Endothelial cell of umbilical vein (primary cell): ENCODE data around the gene PTGR3. TPM values are rescaled to one million over a fixed set of nuclear protein-coding genes. Genes with fewer than 3 reads are reported as not detected.

Source experiments
- BruUV-seq: library from RNA; stranded (reverse); fragments of 400-500 nt; replicated peaks from 2 replicates; lab custom pipeline; 2021; lab: Mats Ljungman, UMichigan
- CTCF ChIA-PET: fragments of 300-600, 350-600 bp; sonication (Branson Sonifier 250); formaldehyde crosslinking; loops from one replicate; lab custom pipeline; 2021; ENCODE audit warnings: antibody characterized with exemption, inconsistent platforms; lab: Charles Lee
- POLR2A ChIA-PET: fragments of 300-600, 350-600 bp; sonication (Branson Sonifier 250); formaldehyde crosslinking; loops from one replicate; lab custom pipeline; 2021; ENCODE audit warnings: antibody characterized with exemption, inconsistent platforms; lab: Charles Lee
- DNase-seq: peaks from one replicate; pipeline ENCODE4 v3.0.0-alpha.2; 2011; ENCODE audit warnings: low read depth, low spot score
- FAIRE-seq: peaks from 2 replicates; lab custom pipeline; 2011; peaks lifted over from hg19 to GRCh38; lab: Jason Lieb, UNC
- H2AFZ ChIP-seq: 2 replicates; pipeline ENCODE4 v1.6.0; 2012; ENCODE audit warnings: low read depth, low read length, control low read depth, inconsistent platforms
- H3K27ac ChIP-seq: 2 replicates; pipeline ENCODE4 v1.5.1; 2011; ENCODE audit warnings: low read depth, mild to moderate bottlenecking, control low read depth, low read length, moderate library complexity; ENCODE audit not compliant: insufficient read depth
- H3K27me3 ChIP-seq, 2 experiments: 2 replicates each; pipeline versions ENCODE4 v1.6.0 to v1.6.1; 2011; ENCODE audit warnings: low read length in 2 of 2, mixed read lengths in 1 of 2; ENCODE audit not compliant: control insufficient read depth in 2 of 2, insufficient read depth in 2 of 2
- H3K36me3 ChIP-seq, 2 experiments: 2 replicates in 1 of 2; 3 replicates in 1 of 2; pipeline ENCODE4 v1.5.1; 2011; ENCODE audit warnings: low read length in 2 of 2, mild to moderate bottlenecking in 1 of 2, moderate library complexity in 1 of 2; ENCODE audit not compliant: control insufficient read depth in 2 of 2, insufficient read depth in 2 of 2; ENCODE audit errors: extremely low read depth in 1 of 2
- H3K4me1 ChIP-seq: 3 replicates; pipeline ENCODE4 v1.5.1; 2011; ENCODE audit warnings: mild to moderate bottlenecking, low read length; ENCODE audit not compliant: control insufficient read depth, insufficient read depth; ENCODE audit errors: extremely low read depth
- H3K4me2 ChIP-seq: 2 replicates; pipeline ENCODE4 v1.6.1; 2011; ENCODE audit warnings: low read length, control low read depth, mixed read lengths; ENCODE audit not compliant: insufficient read depth
- H3K4me3 ChIP-seq, 3 experiments: fragments of 200-600 bp in 1 of 3; sonication (generic), shearing (Covaris generic) in 1 of 3; replicated peaks in 1 of 3; 2 replicates each; pipeline ENCODE4 v1.5.1; 2011 to 2016; ENCODE audit warnings: control low read depth in 3 of 3, low read length in 3 of 3, mild to moderate bottlenecking in 2 of 3, inconsistent platforms in 1 of 3, low read depth in 1 of 3, moderate library complexity in 1 of 3; ENCODE audit not compliant: insufficient read depth in 1 of 3
- H3K79me2 ChIP-seq: 2 replicates; pipeline ENCODE4 v1.6.0; 2012; ENCODE audit warnings: low read length, inconsistent platforms; ENCODE audit not compliant: control insufficient read depth, insufficient read depth
- H3K9ac ChIP-seq: replicated peaks from 2 replicates; pipeline ENCODE3; 2011; ENCODE audit warnings: low read length, control low read depth; ENCODE audit not compliant: insufficient read depth; ENCODE audit errors: extremely low read depth
- H3K9me1 ChIP-seq: replicated peaks from 3 replicates; pipeline ENCODE4 v1.6.0; 2011; ENCODE audit warnings: mild to moderate bottlenecking, low read length; ENCODE audit not compliant: control insufficient read depth, insufficient read depth; ENCODE audit errors: extremely low read depth
- H3K9me3 ChIP-seq: replicated peaks from 2 replicates; pipeline ENCODE4 v1.5.1; 2012; ENCODE audit warnings: low read length, inconsistent platforms; ENCODE audit not compliant: control insufficient read depth, insufficient read depth
- H4K20me1 ChIP-seq: replicated peaks from 2 replicates; pipeline ENCODE3; 2011; ENCODE audit warnings: mild to moderate bottlenecking, low read length; ENCODE audit not compliant: control insufficient read depth, insufficient read depth; ENCODE audit errors: extremely low read depth
- CTCF ChIP-seq, 2 donors: IDR thresholded peaks; 1 replicate in 1 of 2; 2 replicates in 1 of 2; pipeline ENCODE4 v1.5.1; 2011; ENCODE audit warnings: low read length in 2 of 2, mild to moderate bottlenecking in 2 of 2, moderate library complexity in 2 of 2, control low read depth in 1 of 2, inconsistent platforms in 1 of 2, low read depth in 1 of 2; ENCODE audit not compliant: insufficient read depth in 1 of 2; ENCODE audit errors: extremely low read depth in 1 of 2
- EZH2 ChIP-seq: IDR thresholded peaks from 2 replicates; pipeline ENCODE4 v1.6.1; 2012; ENCODE audit warnings: borderline replicate concordance, low read depth, mild to moderate bottlenecking, moderate library complexity, low read length, inconsistent platforms; ENCODE audit not compliant: severe bottlenecking
- FOS ChIP-seq: IDR thresholded peaks from 2 replicates; pipeline ENCODE4 v1.6.1; 2011; ENCODE audit warnings: mild to moderate bottlenecking, low read length, moderate library complexity, borderline replicate concordance; ENCODE audit not compliant: insufficient read depth
- GATA2 ChIP-seq: IDR thresholded peaks from 2 replicates; pipeline ENCODE4 v1.7.0; 2011; ENCODE audit warnings: low read depth, mild to moderate bottlenecking, moderate library complexity, mixed read lengths, low read length; ENCODE audit not compliant: insufficient read length, insufficient read depth
- JUN ChIP-seq: IDR thresholded peaks from 2 replicates; pipeline ENCODE4 v1.6.1; 2011; ENCODE audit warnings: borderline replicate concordance, low read depth; ENCODE audit not compliant: insufficient read length, insufficient read depth
- MYC ChIP-seq: IDR thresholded peaks from one replicate; pipeline ENCODE4 v1.6.1; 2011; ENCODE audit warnings: mild to moderate bottlenecking, low read depth, low read length
- POLR2A ChIP-seq: IDR thresholded peaks from 2 replicates; pipeline ENCODE4 v1.6.1; 2012; ENCODE audit warnings: low read depth, mild to moderate bottlenecking, control low read depth, low read length
- POLR2AphosphoS5 ChIP-seq: IDR thresholded peaks from 2 replicates; pipeline ENCODE4 v1.6.1; 2012; ENCODE audit warnings: low read depth, mild to moderate bottlenecking, control low read depth, low read length, moderate library complexity; ENCODE audit not compliant: insufficient read depth
- dilution Hi-C: fragments of 300-500 bp; cut with MboI; formaldehyde crosslinking; loops from one replicate; pipeline ENCODE4 v1.15.0; 2019; ENCODE audit warnings: low sequenced_read_pairs; ENCODE audit not compliant: extremely low pct_ligation_motif_present
- intact Hi-C: fragments of 100-400 bp; cut with micrococcal nuclease; formaldehyde crosslinking; loops from one replicate; pipeline ENCODE4 v1.10.0; 2022
- polyA plus RNA-seq, 4 experiments: library from polyadenylated mRNA; depleted of rRNA in 3 of 4; stranded (reverse) in 3 of 4; unstranded in 1 of 4; fragments of >200 nt; gene quantifications; 2 replicates each; pipeline versions ENCODE4 v1.2.1 to v1.2.3, GENCODE V29; 2011 to 2012; ENCODE audit warnings: missing spikeins in 1 of 4
- total RNA-seq: library from RNA; stranded (reverse); gene quantifications from 2 replicates; pipeline ENCODE4 v1.2.3, GENCODE V29; 2021
- TF ChIP-seq, protein P1 (sequence below): IDR thresholded peaks from 2 replicates; pipeline ENCODE4 v1.6.1; 2011; ENCODE audit not compliant: insufficient read depth, insufficient read length

Gene PTGR3
- total and polyA plus RNA-seq, 2 donors (not counting 3 experiments of a cell fraction or from before 2014, with no cell fraction given): 13.9 to 21.9 TPM

- dilution Hi-C loops (no loop called here), intact Hi-C loops (no loop called here)
- no peaks in the 10 kb centered on the region for H4K20me1 ChIP-seq
- ChIA-PET POLR2A (no interaction called here), CTCF (no interaction called here)
- no peak for TF ChIP-seq MYC
- TF ChIP-seq EZH2: no peak
- TF ChIP-seq, protein P1, sequence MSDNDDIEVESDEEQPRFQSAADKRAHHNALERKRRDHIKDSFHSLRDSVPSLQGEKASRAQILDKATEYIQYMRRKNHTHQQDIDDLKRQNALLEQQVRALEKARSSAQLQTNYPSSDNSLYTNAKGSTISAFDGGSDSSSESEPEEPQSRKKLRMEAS: no peak
- no peak for TF ChIP-seq GATA2
- TF ChIP-seq POLR2AphosphoS5: no peak
- no peak for TF ChIP-seq CTCF (IDR thresholded peaks at IDR 0.05; ENCODE audit: extremely low read depth in 1 of 2, insufficient read depth in 1 of 2, low read depth in 1 of 2, low read length in 2 of 2)
- TF ChIP-seq FOS: no peak
- no peak for TF ChIP-seq JUN
- no peak for TF ChIP-seq POLR2A
- H3K27ac ChIP-seq: no peak overlapping the region
- no peak overlapping the region for H3K4me3 ChIP-seq
- no peaks in the 10 kb centered on the region for H3K9me3 ChIP-seq
- FAIRE-seq: no peak
- H3K4me1 ChIP-seq: peaks cover 15% of the 10 kb centered on the region
- H3K9me1 ChIP-seq: no peaks in the 10 kb centered on the region
- DNase-seq: no peak
- no peak overlapping the region for H3K4me2 ChIP-seq
- no peaks in the 10 kb centered on the region for H3K36me3 ChIP-seq
- H2AFZ ChIP-seq: no peak overlapping the region
- BruUV-seq: no TSS peak
- H3K9ac ChIP-seq: no peak overlapping the region
- H3K27me3 ChIP-seq: no peaks in the 10 kb centered on the region
- peaks cover 2% of the 10 kb centered on the region for H3K79me2 ChIP-seq
These were observed 32.8 kb upstream of the PTGR3 start for GRCh38 chr18:75241705-75242104.
